ENCODE measurements around the gene MRGPRG. TPM values are rescaled to one million over a fixed set of nuclear protein-coding genes. Genes with fewer than 3 reads are reported as not detected.

Gene MRGPRG
- total RNA-seq, 1 experiment from 2014 or later: not detected

DNA sequence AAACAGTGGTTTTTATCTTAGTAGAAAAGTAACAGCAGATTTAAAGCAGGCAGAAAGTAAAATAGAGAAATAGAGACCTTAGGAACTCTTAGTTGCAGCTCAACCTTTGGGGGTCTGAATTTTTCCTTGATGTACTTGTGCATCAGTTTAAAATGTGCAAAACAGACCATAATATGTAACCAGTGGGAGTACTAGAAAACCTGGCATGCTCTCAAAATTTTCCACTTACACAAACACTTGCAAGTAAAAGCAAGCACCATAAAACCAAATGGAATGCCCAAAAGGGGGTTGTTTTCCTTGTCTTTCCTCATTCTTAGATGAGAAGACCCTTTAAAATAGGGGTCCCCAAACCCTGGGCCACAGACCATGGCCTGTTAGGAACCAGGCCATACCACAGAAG lies 26.5 kb upstream of the MRGPRG start:
- ChIA-PET CTCF (no interaction called here), POLR2A (ENCODE audit: low non-redundant PET) (no interaction called here)
- TF ChIP-seq, protein P1, sequence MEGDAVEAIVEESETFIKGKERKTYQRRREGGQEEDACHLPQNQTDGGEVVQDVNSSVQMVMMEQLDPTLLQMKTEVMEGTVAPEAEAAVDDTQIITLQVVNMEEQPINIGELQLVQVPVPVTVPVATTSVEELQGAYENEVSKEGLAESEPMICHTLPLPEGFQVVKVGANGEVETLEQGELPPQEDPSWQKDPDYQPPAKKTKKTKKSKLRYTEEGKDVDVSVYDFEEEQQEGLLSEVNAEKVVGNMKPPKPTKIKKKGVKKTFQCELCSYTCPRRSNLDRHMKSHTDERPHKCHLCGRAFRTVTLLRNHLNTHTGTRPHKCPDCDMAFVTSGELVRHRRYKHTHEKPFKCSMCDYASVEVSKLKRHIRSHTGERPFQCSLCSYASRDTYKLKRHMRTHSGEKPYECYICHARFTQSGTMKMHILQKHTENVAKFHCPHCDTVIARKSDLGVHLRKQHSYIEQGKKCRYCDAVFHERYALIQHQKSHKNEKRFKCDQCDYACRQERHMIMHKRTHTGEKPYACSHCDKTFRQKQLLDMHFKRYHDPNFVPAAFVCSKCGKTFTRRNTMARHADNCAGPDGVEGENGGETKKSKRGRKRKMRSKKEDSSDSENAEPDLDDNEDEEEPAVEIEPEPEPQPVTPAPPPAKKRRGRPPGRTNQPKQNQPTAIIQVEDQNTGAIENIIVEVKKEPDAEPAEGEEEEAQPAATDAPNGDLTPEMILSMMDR (conservative IDR thresholded peaks at IDR 0.05; ENCODE audit: low read depth, low read length): no peak
- TF ChIP-seq EZH2 (IDR thresholded peaks at IDR 0.05; ENCODE audit: borderline replicate concordance, low read depth, low read length, poor library complexity, severe bottlenecking): no peak
- H3K27ac ChIP-seq (ENCODE audit: low read depth, low read length, poor library complexity, severe bottlenecking): no peak overlapping the region
- intact Hi-C loops (cut with micrococcal nuclease; ENCODE audit: unreplicated experiment): no loop called here
- H3K36me3 ChIP-seq (ENCODE audit: insufficient read depth, low read length, poor library complexity, severe bottlenecking): no peaks in the 10 kb centered on the region
- H3K27me3 ChIP-seq (replicated peaks; ENCODE audit: insufficient read depth, low read depth, low read length, poor library complexity): no peaks in the 10 kb centered on the region
- no peak for DNase-seq (ENCODE audit: low spot score)
- H3K4me1 ChIP-seq (ENCODE audit: insufficient read depth, low read length, poor library complexity, severe bottlenecking): no peaks in the 10 kb centered on the region
- no TSS peak for BruUV-seq (replicated peaks)
- H3K9me3 ChIP-seq (ENCODE audit: low read depth, low read length, poor library complexity, severe bottlenecking): no peaks in the 10 kb centered on the region
- no peak overlapping the region for H3K4me3 ChIP-seq (ENCODE audit: low read depth, low read length, poor library complexity, severe bottlenecking)

GRCh38 chr11:3243880-3244279 lies 25.3 kb upstream of the MRGPRG start:
- no peak for TF ChIP-seq EZH2 (IDR thresholded peaks at IDR 0.05; ENCODE audit: borderline replicate concordance, low read depth, low read length, poor library complexity, severe bottlenecking)
- TF ChIP-seq, protein P1 (conservative IDR thresholded peaks at IDR 0.05; ENCODE audit: low read depth, low read length): no peak
- BruUV-seq (replicated peaks): no TSS peak
- no peaks in the 10 kb centered on the region for H3K4me1 ChIP-seq (ENCODE audit: insufficient read depth, low read length, poor library complexity, severe bottlenecking)
- no peaks in the 10 kb centered on the region for H3K9me3 ChIP-seq (ENCODE audit: low read depth, low read length, poor library complexity, severe bottlenecking)
- H3K27ac ChIP-seq (ENCODE audit: low read depth, low read length, poor library complexity, severe bottlenecking): no peak overlapping the region
- intact Hi-C loops (cut with micrococcal nuclease; ENCODE audit: unreplicated experiment): no loop called here
- no peak overlapping the region for H3K4me3 ChIP-seq (ENCODE audit: low read depth, low read length, poor library complexity, severe bottlenecking)
- H3K36me3 ChIP-seq (ENCODE audit: insufficient read depth, low read length, poor library complexity, severe bottlenecking): no peaks in the 10 kb centered on the region
- POLR2A ChIA-PET (ENCODE audit: low non-redundant PET): no interaction called here
- CTCF ChIA-PET: no interaction called here
- H3K27me3 ChIP-seq (replicated peaks; ENCODE audit: insufficient read depth, low read depth, low read length, poor library complexity): no peaks in the 10 kb centered on the region
- DNase-seq (ENCODE audit: low spot score): no peak

GRCh38 chr11:3237119-3237518 lies 18.5 kb upstream of the MRGPRG start:
- POLR2A ChIA-PET (ENCODE audit: low non-redundant PET): no interaction called here
- intact Hi-C loops (cut with micrococcal nuclease; ENCODE audit: unreplicated experiment): no loop called here
- no TSS peak for BruUV-seq (replicated peaks)

More at GRCh38 chr11:3237119-3237518, 18.5 kb upstream of the MRGPRG start:
- no peaks in the 10 kb centered on the region for H3K27me3 ChIP-seq (replicated peaks; ENCODE audit: insufficient read depth, low read depth, low read length, poor library complexity)
- no peak overlapping the region for H3K4me3 ChIP-seq (ENCODE audit: low read depth, low read length, poor library complexity, severe bottlenecking)
- TF ChIP-seq EZH2 (IDR thresholded peaks at IDR 0.05; ENCODE audit: borderline replicate concordance, low read depth, low read length, poor library complexity, severe bottlenecking): no peak
- TF ChIP-seq, protein P1 (conservative IDR thresholded peaks at IDR 0.05; ENCODE audit: low read depth, low read length): no peak
- no peaks in the 10 kb centered on the region for H3K9me3 ChIP-seq (ENCODE audit: low read depth, low read length, poor library complexity, severe bottlenecking)
- no peaks in the 10 kb centered on the region for H3K4me1 ChIP-seq (ENCODE audit: insufficient read depth, low read length, poor library complexity, severe bottlenecking)
- H3K36me3 ChIP-seq (ENCODE audit: insufficient read depth, low read length, poor library complexity, severe bottlenecking): no peaks in the 10 kb centered on the region
- no peak for DNase-seq (ENCODE audit: low spot score)
- no peak overlapping the region for H3K27ac ChIP-seq (ENCODE audit: low read depth, low read length, poor library complexity, severe bottlenecking)
- CTCF ChIA-PET: no interaction called here
